PC-9 (cell line): ENCODE results near the gene ANGPTL7. TPM values are rescaled to one million over a fixed set of nuclear protein-coding genes. Genes with fewer than 3 reads are reported as not detected.

Source experiments
- BruUV-seq: library from RNA; stranded (reverse); fragments of 400-500 nt; replicated peaks from 2 replicates; lab custom pipeline; 2021; lab: Mats Ljungman, UMichigan
- CTCF ChIA-PET: fragments of 300-600 bp; sonication (Branson Sonifier 250); formaldehyde crosslinking; loops from one replicate; lab custom pipeline; 2022; ENCODE audit warnings: antibody characterized with exemption; lab: Charles Lee
- POLR2A ChIA-PET: fragments of 300-600 bp; sonication (Branson Sonifier 250); formaldehyde crosslinking; loops from one replicate; lab custom pipeline; 2022; ENCODE audit warnings: antibody characterized with exemption; ENCODE audit not compliant: unreplicated experiment; lab: Charles Lee
- DNase-seq, 2 experiments: peaks; one replicate each; pipeline versions ENCODE4 v3.0.0 to v3.0.0-alpha.2; 2015 to 2022; ENCODE audit warnings: mixed read lengths in 1 of 2
- H2AFZ ChIP-seq: fragments of 200-600 bp; sonication (generic); 2 replicates; pipeline ENCODE4 v1.8.1; 2017; ENCODE audit warnings: antibody characterized with exemption
- H3F3A ChIP-seq: fragments of 200-600 bp; sonication (generic); 2 replicates; pipeline ENCODE4 v1.8.1; 2017; ENCODE audit warnings: antibody characterized with exemption, mild to moderate bottlenecking, low read depth; ENCODE audit not compliant: insufficient read depth
- H3K27ac ChIP-seq: fragments of 200-600 bp; sonication (generic); 2 replicates; pipeline ENCODE4 v1.6.1; 2016; ENCODE audit warnings: mixed run types
- H3K27me3 ChIP-seq: fragments of 200-600 bp; sonication (generic); 2 replicates; pipeline ENCODE4 v1.6.1; 2016; ENCODE audit warnings: low read depth, mixed run types; ENCODE audit not compliant: insufficient read depth
- H3K36me3 ChIP-seq: fragments of 200-600 bp; sonication (generic); 2 replicates; pipeline ENCODE4 v1.6.1; 2016; ENCODE audit warnings: low read depth, mixed run types
- H3K4me1 ChIP-seq: fragments of 200-600 bp; sonication (generic); replicated peaks from 2 replicates; pipeline ENCODE4 v1.6.1; 2016; ENCODE audit warnings: mixed run types; ENCODE audit not compliant: insufficient read depth
- H3K4me2 ChIP-seq: fragments of 200-600 bp; sonication (generic); 2 replicates; pipeline ENCODE4 v1.6.1; 2017; ENCODE audit warnings: mixed run types
- H3K4me3 ChIP-seq: fragments of 200-600 bp; sonication (generic); 2 replicates; pipeline ENCODE4 v1.6.1; 2016; ENCODE audit warnings: mixed run types
- H3K79me2 ChIP-seq: fragments of 200-600 bp; sonication (generic); 2 replicates; pipeline ENCODE4 v1.6.1; 2017; ENCODE audit warnings: low read depth, mixed run types
- H3K9me2 ChIP-seq: fragments of 200-600 bp; sonication (generic); 2 replicates; pipeline ENCODE4 v1.8.1; 2017; ENCODE audit warnings: mild to moderate bottlenecking; ENCODE audit not compliant: insufficient read depth
- H3K9me3 ChIP-seq: fragments of 200-600 bp; sonication (generic); 2 replicates; pipeline ENCODE4 v1.8.1; 2016; ENCODE audit warnings: low read depth; ENCODE audit not compliant: insufficient read depth
- H4K20me1 ChIP-seq: fragments of 200-600 bp; sonication (generic); 2 replicates; pipeline ENCODE4 v1.8.1; 2017; ENCODE audit not compliant: insufficient read depth
- EZH2 ChIP-seq: fragments of 200-600 bp; sonication (generic); IDR thresholded peaks from 2 replicates; pipeline ENCODE4 v1.8.0; 2017; ENCODE audit warnings: antibody characterized with exemption, low read depth
- intact Hi-C: fragments of 100-400 bp; cut with micrococcal nuclease; formaldehyde crosslinking; loops from one replicate; pipeline ENCODE4 v1.10.0; 2022; ENCODE audit not compliant: unreplicated experiment
- total RNA-seq: library from RNA; stranded (reverse); gene quantifications from 2 replicates; pipeline ENCODE4 v1.2.3, GENCODE V29; 2021
- TF ChIP-seq, protein P1 (sequence below): fragments of 200-600 bp; sonication (generic); conservative IDR thresholded peaks from 2 replicates; pipeline ENCODE4 v1.6.1; 2017; ENCODE audit warnings: mixed run types, antibody characterized with exemption, mild to moderate bottlenecking, moderate library complexity

ANGPTL7 gene
- total RNA-seq, 1 experiment from 2014 or later: not detected

DNA sequence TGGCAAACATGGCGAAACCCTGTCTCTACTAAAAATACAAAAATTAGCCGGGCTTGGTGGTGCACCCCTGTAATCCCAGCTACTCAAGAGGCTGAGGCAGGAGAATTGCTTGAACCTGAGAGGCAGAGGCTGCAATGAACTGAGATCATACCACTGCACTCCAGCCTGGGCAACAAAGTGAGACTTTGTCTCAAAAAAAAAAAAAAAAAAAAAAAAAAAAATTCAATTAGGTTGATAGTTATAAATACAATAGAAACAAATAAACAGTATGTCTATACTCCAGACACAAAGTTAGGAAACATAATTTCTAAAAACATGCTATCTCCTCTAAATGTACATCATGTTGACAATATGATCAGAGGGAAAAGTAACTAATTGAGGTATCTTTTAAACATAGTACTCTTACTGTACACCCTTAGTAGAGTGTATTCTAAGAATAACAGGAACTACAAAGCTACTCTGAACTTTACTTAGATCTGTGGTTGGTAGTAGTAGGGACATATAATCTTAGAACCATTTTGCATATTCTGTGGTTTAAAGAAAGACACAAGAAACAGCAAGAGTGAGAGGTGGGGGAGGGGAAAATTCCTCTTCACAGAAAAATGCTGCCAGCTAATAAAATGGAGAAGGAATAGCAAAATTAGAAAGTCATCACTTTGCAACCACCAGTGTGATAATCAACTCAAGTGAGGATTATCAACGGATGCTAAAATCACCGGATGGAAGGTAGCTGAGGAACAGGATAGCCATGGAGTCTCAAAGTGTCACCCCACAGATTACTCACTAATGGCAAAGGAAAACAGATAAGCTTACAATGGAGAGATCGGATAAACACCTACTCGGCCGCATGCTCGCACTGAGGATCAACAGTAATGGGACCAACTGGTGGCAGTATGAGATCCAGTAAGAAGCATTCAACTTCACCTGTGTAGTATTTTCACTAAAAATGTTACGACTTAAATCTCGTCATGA is 38.2 kb downstream of the ANGPTL7 start:
- POLR2A ChIA-PET: no interaction called here

DNA sequence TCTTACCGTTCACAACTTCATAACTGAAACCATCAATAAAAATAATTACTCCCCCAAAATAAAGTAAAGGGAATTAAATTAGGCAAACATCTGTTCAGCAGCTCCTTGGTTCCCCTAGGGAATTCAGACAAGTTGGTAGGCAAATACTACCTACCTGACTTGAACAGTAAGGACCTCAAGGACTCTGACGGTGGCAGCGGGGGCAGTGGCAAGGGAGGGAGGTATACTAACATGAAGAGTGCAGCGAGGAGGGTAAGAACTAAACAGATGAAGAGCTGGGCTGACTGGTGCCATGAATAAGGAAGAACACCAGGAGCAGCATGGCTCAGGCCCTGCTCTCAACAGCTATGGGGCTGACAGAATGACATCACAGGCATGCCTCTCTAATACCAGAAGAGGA is 40.0 kb downstream of the ANGPTL7 start:
- CTCF ChIA-PET: no interaction called here
- Histone ChIP-seq H3K36me3 (no peaks in the 10 kb centered on the region), H3K9me2 (no peaks in the 10 kb centered on the region), H4K20me1 (no peaks in the 10 kb centered on the region), H3K9me3 (no peaks in the 10 kb centered on the region), H3K79me2 (no peaks in the 10 kb centered on the region), H3F3A (no peaks in the 10 kb centered on the region), H3K27me3 (no peaks in the 10 kb centered on the region), H3K4me3 (no peak overlapping the region), H3K4me1 (no peaks in the 10 kb centered on the region), H3K27ac (no peak overlapping the region), H3K4me2 (no peak overlapping the region), H2AFZ (no peak overlapping the region)
- DNase-seq: no peak
- intact Hi-C loops: no loop called here
- POLR2A ChIA-PET: no interaction called here
- TF ChIP-seq, protein P1, sequence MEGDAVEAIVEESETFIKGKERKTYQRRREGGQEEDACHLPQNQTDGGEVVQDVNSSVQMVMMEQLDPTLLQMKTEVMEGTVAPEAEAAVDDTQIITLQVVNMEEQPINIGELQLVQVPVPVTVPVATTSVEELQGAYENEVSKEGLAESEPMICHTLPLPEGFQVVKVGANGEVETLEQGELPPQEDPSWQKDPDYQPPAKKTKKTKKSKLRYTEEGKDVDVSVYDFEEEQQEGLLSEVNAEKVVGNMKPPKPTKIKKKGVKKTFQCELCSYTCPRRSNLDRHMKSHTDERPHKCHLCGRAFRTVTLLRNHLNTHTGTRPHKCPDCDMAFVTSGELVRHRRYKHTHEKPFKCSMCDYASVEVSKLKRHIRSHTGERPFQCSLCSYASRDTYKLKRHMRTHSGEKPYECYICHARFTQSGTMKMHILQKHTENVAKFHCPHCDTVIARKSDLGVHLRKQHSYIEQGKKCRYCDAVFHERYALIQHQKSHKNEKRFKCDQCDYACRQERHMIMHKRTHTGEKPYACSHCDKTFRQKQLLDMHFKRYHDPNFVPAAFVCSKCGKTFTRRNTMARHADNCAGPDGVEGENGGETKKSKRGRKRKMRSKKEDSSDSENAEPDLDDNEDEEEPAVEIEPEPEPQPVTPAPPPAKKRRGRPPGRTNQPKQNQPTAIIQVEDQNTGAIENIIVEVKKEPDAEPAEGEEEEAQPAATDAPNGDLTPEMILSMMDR: no peak
- TF ChIP-seq EZH2: no peak
- no TSS peak for BruUV-seq

More for the DNA sequence above, 38.2 kb downstream of the ANGPTL7 start:
- no peak for TF ChIP-seq EZH2
- TF ChIP-seq, protein P1: no peak
- Histone ChIP-seq H4K20me1 (no peaks in the 10 kb centered on the region), H3K4me2 (no peak overlapping the region), H3K9me2 (no peaks in the 10 kb centered on the region), H2AFZ (no peak overlapping the region), H3K9me3 (no peaks in the 10 kb centered on the region), H3K4me3 (no peak overlapping the region), H3K79me2 (no peaks in the 10 kb centered on the region), H3K27ac (no peak overlapping the region), H3F3A (no peaks in the 10 kb centered on the region), H3K36me3 (no peaks in the 10 kb centered on the region), H3K27me3 (no peaks in the 10 kb centered on the region), H3K4me1 (no peaks in the 10 kb centered on the region)
- intact Hi-C loops: no loop called here
- CTCF ChIA-PET: no interaction called here
- DNase-seq: no peak
- BruUV-seq: no TSS peak

DNA sequence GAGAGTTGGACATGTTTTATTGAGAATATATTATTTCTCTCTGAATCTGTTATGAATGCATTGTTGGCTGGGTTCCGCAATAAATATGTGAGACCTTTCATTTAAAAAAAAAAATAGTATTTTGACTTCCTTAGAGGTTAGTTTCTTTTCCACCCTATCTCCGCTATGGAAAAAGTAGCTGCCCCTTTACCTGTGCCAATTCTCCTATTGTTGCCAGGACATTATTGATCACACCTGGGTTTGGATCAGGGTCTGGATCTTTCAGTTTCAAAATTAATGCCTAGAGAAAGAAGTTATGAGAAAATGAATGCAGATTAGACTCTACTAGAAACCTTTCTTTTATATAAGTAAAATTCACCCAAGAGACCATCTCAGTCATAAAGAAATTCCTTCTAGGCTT is 44.1 kb downstream of the ANGPTL7 start:
- Histone ChIP-seq H3K79me2 (no peaks in the 10 kb centered on the region), H3K4me2 (no peak overlapping the region), H3F3A (no peaks in the 10 kb centered on the region), H3K27ac (no peak overlapping the region), H3K9me2 (no peaks in the 10 kb centered on the region), H3K4me1 (no peaks in the 10 kb centered on the region), H3K4me3 (no peak overlapping the region), H3K9me3 (no peaks in the 10 kb centered on the region), H3K36me3 (no peaks in the 10 kb centered on the region), H3K27me3 (no peaks in the 10 kb centered on the region), H4K20me1 (no peaks in the 10 kb centered on the region), H2AFZ (no peak overlapping the region)
- no peak for DNase-seq
- POLR2A ChIA-PET: interaction anchor here (0.6 kb wide), 1 partner anchor 1371 kb away, joined by 3 read pairs; no protein-coding TSS in a partner anchor
- BruUV-seq: no TSS peak
- no peak for TF ChIP-seq EZH2
- TF ChIP-seq, protein P1: no peak
- intact Hi-C loops: no loop called here
- CTCF ChIA-PET: no interaction called here
